ENCODE results near the gene ARHGAP6.
"Not testable (repeated sequence)": the region's sequence is repeated elsewhere in the genome, so short reads cannot be mapped to it uniquely, and the experiment has no call there.

Gene ARHGAP6

GRCh38 chrX:11364835-11365234, 300.9 kb downstream of the ARHGAP6 start:
- FAIRE-seq (no peak), DNase-seq (ENCODE audit: insufficient read length, low spot score) (no peak)
- TF ChIP-seq POLR2A (IDR thresholded peaks at IDR 0.05; ENCODE audit: low read depth, low read length) = no peak

- DNase-seq (ENCODE audit: insufficient read length, low spot score); FAIRE-seq: not testable (repeated sequence)
These were observed 301.9 kb downstream of the ARHGAP6 start for GRCh38 chrX:11363825-11364224.

- FAIRE-seq = no peak
- TF ChIP-seq POLR2A (IDR thresholded peaks at IDR 0.05; ENCODE audit: low read depth, low read length) = no peak
- DNase-seq (ENCODE audit: insufficient read length, low spot score) = no peak
These were observed 302.6 kb downstream of the ARHGAP6 start for GRCh38 chrX:11363069-11363594.

- DNase-seq (ENCODE audit: insufficient read length, low spot score); FAIRE-seq: not testable (repeated sequence)
These were observed 304.1 kb downstream of the ARHGAP6 start for GRCh38 chrX:11361666-11362065.

GRCh38 chrX:11355944-11356343, 309.8 kb downstream of the ARHGAP6 start:
- DNase-seq (ENCODE audit: insufficient read length, low spot score); FAIRE-seq: not testable (repeated sequence)

- DNase-seq (ENCODE audit: insufficient read length, low spot score) = no peak
- TF ChIP-seq POLR2A (IDR thresholded peaks at IDR 0.05; ENCODE audit: low read depth, low read length) = no peak
- no peak for FAIRE-seq
These were observed 310.3 kb downstream of the ARHGAP6 start for GRCh38 chrX:11355259-11355909.

GRCh38 chrX:11352296-11352741, 313.4 kb downstream of the ARHGAP6 start:
- no peak for TF ChIP-seq POLR2A (IDR thresholded peaks at IDR 0.05; ENCODE audit: low read depth, low read length)
- DNase-seq (ENCODE audit: insufficient read length, low spot score) = no peak
- FAIRE-seq = no peak

- no peak for TF ChIP-seq POLR2A (IDR thresholded peaks at IDR 0.05; ENCODE audit: low read depth, low read length)
These were observed 314.1 kb downstream of the ARHGAP6 start for GRCh38 chrX:11351375-11352295.

GRCh38 chrX:11349661-11350337, 315.9 kb downstream of the ARHGAP6 start:
- no peak for TF ChIP-seq POLR2A (IDR thresholded peaks at IDR 0.05; ENCODE audit: low read depth, low read length)
- FAIRE-seq (no peak), DNase-seq (ENCODE audit: insufficient read length, low spot score) (no peak)

More at GRCh38 chrX:11351375-11352295, 314.1 kb downstream of the ARHGAP6 start:
- FAIRE-seq (no peak), DNase-seq (ENCODE audit: insufficient read length, low spot score) (no peak)

GRCh38 chrX:11349020-11349419, 316.7 kb downstream of the ARHGAP6 start:
- FAIRE-seq (no peak), DNase-seq (ENCODE audit: insufficient read length, low spot score) (no peak)
- no peak for TF ChIP-seq POLR2A (IDR thresholded peaks at IDR 0.05; ENCODE audit: low read depth, low read length)

GRCh38 chrX:11347300-11347699, 318.4 kb downstream of the ARHGAP6 start:
- no peak for TF ChIP-seq POLR2A (IDR thresholded peaks at IDR 0.05; ENCODE audit: low read depth, low read length)
- FAIRE-seq (no peak), DNase-seq (ENCODE audit: insufficient read length, low spot score) (no peak)

GRCh38 chrX:11346121-11346682, 319.5 kb downstream of the ARHGAP6 start:
- no peak for TF ChIP-seq POLR2A (IDR thresholded peaks at IDR 0.05; ENCODE audit: low read depth, low read length)
- no peak for DNase-seq (ENCODE audit: insufficient read length, low spot score)
- FAIRE-seq = no peak

- DNase-seq (ENCODE audit: insufficient read length, low spot score) (no peak), FAIRE-seq (no peak)
- TF ChIP-seq POLR2A (IDR thresholded peaks at IDR 0.05; ENCODE audit: low read depth, low read length) = no peak
These were observed 323.0 kb downstream of the ARHGAP6 start for GRCh38 chrX:11342673-11343072.

All from H54 (cell line).